ENCODE measurements around the gene CFAP58.

DNA sequence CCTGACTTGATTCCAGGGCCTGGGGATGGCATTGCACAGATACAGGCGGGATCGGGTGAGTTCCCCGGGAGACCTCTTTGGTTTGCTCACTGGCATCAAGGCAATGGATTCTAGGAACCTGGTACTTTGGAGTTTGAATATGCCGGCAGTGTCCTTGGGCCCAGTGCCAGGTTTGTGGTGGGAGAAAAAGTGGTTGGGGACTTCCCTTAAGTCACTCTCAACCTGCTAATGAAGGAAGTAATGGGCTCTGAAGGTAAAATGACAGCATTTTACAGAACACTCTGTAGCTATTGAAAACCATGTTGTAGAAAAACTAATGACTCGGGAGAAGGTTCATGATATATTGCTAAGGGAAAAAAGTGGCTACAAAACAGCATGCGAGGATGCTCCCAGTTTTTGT is 129.9 kb downstream of the CFAP58 start:
- TF ChIP-seq, protein P1, sequence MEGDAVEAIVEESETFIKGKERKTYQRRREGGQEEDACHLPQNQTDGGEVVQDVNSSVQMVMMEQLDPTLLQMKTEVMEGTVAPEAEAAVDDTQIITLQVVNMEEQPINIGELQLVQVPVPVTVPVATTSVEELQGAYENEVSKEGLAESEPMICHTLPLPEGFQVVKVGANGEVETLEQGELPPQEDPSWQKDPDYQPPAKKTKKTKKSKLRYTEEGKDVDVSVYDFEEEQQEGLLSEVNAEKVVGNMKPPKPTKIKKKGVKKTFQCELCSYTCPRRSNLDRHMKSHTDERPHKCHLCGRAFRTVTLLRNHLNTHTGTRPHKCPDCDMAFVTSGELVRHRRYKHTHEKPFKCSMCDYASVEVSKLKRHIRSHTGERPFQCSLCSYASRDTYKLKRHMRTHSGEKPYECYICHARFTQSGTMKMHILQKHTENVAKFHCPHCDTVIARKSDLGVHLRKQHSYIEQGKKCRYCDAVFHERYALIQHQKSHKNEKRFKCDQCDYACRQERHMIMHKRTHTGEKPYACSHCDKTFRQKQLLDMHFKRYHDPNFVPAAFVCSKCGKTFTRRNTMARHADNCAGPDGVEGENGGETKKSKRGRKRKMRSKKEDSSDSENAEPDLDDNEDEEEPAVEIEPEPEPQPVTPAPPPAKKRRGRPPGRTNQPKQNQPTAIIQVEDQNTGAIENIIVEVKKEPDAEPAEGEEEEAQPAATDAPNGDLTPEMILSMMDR (IDR thresholded peaks at IDR 0.05): no peak
- TF ChIP-seq POLR2AphosphoS5 (IDR thresholded peaks at IDR 0.05): no peak

Data from prostate gland (tissue), 2 donors.